Smooth muscle cell (in vitro differentiated cells): ENCODE results near the gene EML5. TPM values are rescaled to one million over a fixed set of nuclear protein-coding genes. Genes with fewer than 3 reads are reported as not detected.

Experiments
- DNase-seq: peaks from one replicate; lab custom pipeline; 2025; ENCODE audit not compliant: unreplicated experiment; lab: John Stamatoyannopoulos, UW
- H2AFZ ChIP-seq: fragments of 200-600 bp; sonication (generic); 2 replicates; pipeline ENCODE4 v1.6.0; 2016; ENCODE audit warnings: antibody characterized with exemption, low read depth, mild to moderate bottlenecking
- H3F3A ChIP-seq: fragments of 200-600 bp; sonication (generic); 2 replicates; pipeline ENCODE4 v1.6.0; 2017; ENCODE audit warnings: antibody characterized with exemption, low read depth
- H3K27ac ChIP-seq: fragments of 200-600 bp; sonication (generic); 2 replicates; pipeline ENCODE4 v1.5.1; 2016; ENCODE audit warnings: low read depth, mild to moderate bottlenecking
- H3K27me3 ChIP-seq: fragments of 200-600 bp; sonication (generic); 2 replicates; pipeline ENCODE4 v1.6.1; 2016; ENCODE audit warnings: low read depth, mild to moderate bottlenecking
- H3K36me3 ChIP-seq: fragments of 200-600 bp; sonication (generic); 2 replicates; pipeline ENCODE4 v1.5.1; 2016; ENCODE audit warnings: low read depth
- H3K4me1 ChIP-seq: fragments of 200-600 bp; sonication (generic); 2 replicates; pipeline ENCODE4 v1.5.1; 2016; ENCODE audit warnings: low read depth
- H3K4me2 ChIP-seq: fragments of 200-600 bp; sonication (generic); 2 replicates; pipeline ENCODE4 v1.6.0; 2016; ENCODE audit warnings: mild to moderate bottlenecking
- H3K4me3 ChIP-seq: fragments of 200-600 bp; sonication (generic); 2 replicates; pipeline ENCODE4 v1.5.1; 2016; ENCODE audit warnings: mild to moderate bottlenecking
- H3K79me2 ChIP-seq: fragments of 200-600 bp; sonication (generic); 2 replicates; pipeline ENCODE4 v1.6.0; 2016; ENCODE audit warnings: low read depth, mild to moderate bottlenecking
- H3K9ac ChIP-seq: fragments of 200-600 bp; sonication (generic); 2 replicates; pipeline ENCODE4 v1.6.0; 2016; ENCODE audit warnings: low read depth
- H3K9me3 ChIP-seq: fragments of 200-600 bp; sonication (generic); replicated peaks from 2 replicates; pipeline ENCODE4 v1.5.1; 2016; ENCODE audit warnings: low read depth
- H4K20me1 ChIP-seq: fragments of 200-600 bp; sonication (generic); 2 replicates; pipeline ENCODE4 v1.6.0; 2016; ENCODE audit warnings: low read depth
- CTCF ChIP-seq: fragments of 200-600 bp; sonication (generic); IDR thresholded peaks from 2 replicates; pipeline ENCODE4 v1.5.1; 2017; ENCODE audit warnings: borderline replicate concordance, mild to moderate bottlenecking, antibody characterized with exemption; ENCODE audit not compliant: insufficient read depth, poor library complexity, severe bottlenecking
- WGBS: methylation state at CpG from one replicate; pipeline ENCODE4 v1.1.7; 2016; ENCODE audit warnings: low lambda C conversion rate; 5-methylcytosine and 5-hydroxymethylcytosine counted together
- polyA plus RNA-seq: library from polyadenylated mRNA; unstranded; fragments of >200 nt; fragmentation: Nextera tagmentation; extraction: Ambion mirVana; gene quantifications from 2 replicates; pipeline ENCODE4 v1.2.1, GENCODE V29; 2016
- total RNA-seq: library from RNA; depleted of rRNA; stranded (reverse); fragments of >200 nt; gene quantifications from 2 replicates; pipeline ENCODE4 v1.2.3, GENCODE V29; 2014

Gene EML5
- total and polyA plus RNA-seq, 2 experiments from 2014 or later = 0.31 TPM; not detected in 1

GRCh38 chr14:88604212-88604611, 188.5 kb downstream of the EML5 start:
- Histone ChIP-seq H3K4me2 (no peak overlapping the region), H3K4me3 (no peak overlapping the region), H3K9ac (no peak overlapping the region), H3F3A (no peaks in the 10 kb centered on the region), H3K27ac (no peak overlapping the region), H3K79me2 (no peaks in the 10 kb centered on the region), H3K4me1 (no peaks in the 10 kb centered on the region), H4K20me1 (peaks cover 4% of the 10 kb centered on the region), H3K9me3 (no peaks in the 10 kb centered on the region), H2AFZ (no peak overlapping the region), H3K27me3 (no peaks in the 10 kb centered on the region), H3K36me3 (peaks cover 25% of the 10 kb centered on the region)
- no peak for TF ChIP-seq CTCF
- no peak for DNase-seq

GRCh38 chr14:88599761-88600439, 192.9 kb downstream of the EML5 start:
- 95% methylated on average over 10 of the region's 10 CpGs for WGBS
- DNase-seq = no peak
- TF ChIP-seq CTCF = no peak
- Histone ChIP-seq H3K79me2 (no peaks in the 10 kb centered on the region), H3K4me1 (no peaks in the 10 kb centered on the region), H3K9ac (no peak overlapping the region), H3K36me3 (peaks cover 34% of the 10 kb centered on the region), H3K4me2 (no peak overlapping the region), H4K20me1 (peaks cover 4% of the 10 kb centered on the region), H3K4me3 (no peak overlapping the region), H2AFZ (no peak overlapping the region), H3K27me3 (no peaks in the 10 kb centered on the region), H3K27ac (no peak overlapping the region), H3K9me3 (no peaks in the 10 kb centered on the region), H3F3A (no peaks in the 10 kb centered on the region)

GRCh38 chr14:88599326-88599725, 193.4 kb downstream of the EML5 start:
- Histone ChIP-seq H3K9ac (no peak overlapping the region), H3K4me2 (no peak overlapping the region), H3K4me1 (no peaks in the 10 kb centered on the region), H2AFZ (no peak overlapping the region), H4K20me1 (peaks cover 4% of the 10 kb centered on the region), H3K4me3 (no peak overlapping the region), H3K9me3 (no peaks in the 10 kb centered on the region), H3K27ac (no peak overlapping the region), H3F3A (no peaks in the 10 kb centered on the region), H3K36me3 (peaks cover 34% of the 10 kb centered on the region), H3K27me3 (no peaks in the 10 kb centered on the region), H3K79me2 (no peaks in the 10 kb centered on the region)
- no peak for DNase-seq
- WGBS = 98% methylated on average over 8 of the region's 8 CpGs
- no peak for TF ChIP-seq CTCF

GRCh38 chr14:88598097-88598675, 194.6 kb downstream of the EML5 start:
- Histone ChIP-seq H2AFZ (no peak overlapping the region), H3K9me3 (no peaks in the 10 kb centered on the region), H3K36me3 (peaks cover 38% of the 10 kb centered on the region), H3K4me1 (no peaks in the 10 kb centered on the region), H3F3A (no peaks in the 10 kb centered on the region), H3K79me2 (no peaks in the 10 kb centered on the region), H3K4me3 (no peak overlapping the region), H3K4me2 (no peak overlapping the region), H3K9ac (no peak overlapping the region), H3K27me3 (no peaks in the 10 kb centered on the region), H3K27ac (no peak overlapping the region), H4K20me1 (peaks cover 4% of the 10 kb centered on the region)
- no peak for TF ChIP-seq CTCF
- DNase-seq = no peak
- 97% methylated on average over 2 of the region's 2 CpGs for WGBS
